Stimulated activated CD4-positive, alpha-beta T cell treated with anti-CD3 and anti-CD28 coated beads, Interleukin-1b, Interleukin-23, amount 100 ng/mL, for 24 hours (primary cell): ENCODE data around the gene BCR.
"Not testable (repeated sequence)": the region's sequence is repeated elsewhere in the genome, so short reads cannot be mapped to it uniquely, and the experiment has no call there.

ENCODE experiments used
- DNase-seq, 4 experiments: peaks; one replicate each; pipeline ENCODE4 v3.0.0-alpha.2; 2020; ENCODE audit warnings: low read depth in 4 of 4, low spot score in 1 of 4

Gene BCR

GRCh38 chr22:23180301-23180892, at the start of gene BCR:
Gene BCR, plus strand, starts transcription at chr22:23180509. Its CDS starts 452 bp downstream, at chr22:23180961.
- peak in 3 of 4 experiments; percentile 35 to 60 (median 43) for DNase-seq

GRCh38 chr22:23130697-23131096, 49.6 kb upstream of the BCR start:
- DNase-seq = no peak

DNA sequence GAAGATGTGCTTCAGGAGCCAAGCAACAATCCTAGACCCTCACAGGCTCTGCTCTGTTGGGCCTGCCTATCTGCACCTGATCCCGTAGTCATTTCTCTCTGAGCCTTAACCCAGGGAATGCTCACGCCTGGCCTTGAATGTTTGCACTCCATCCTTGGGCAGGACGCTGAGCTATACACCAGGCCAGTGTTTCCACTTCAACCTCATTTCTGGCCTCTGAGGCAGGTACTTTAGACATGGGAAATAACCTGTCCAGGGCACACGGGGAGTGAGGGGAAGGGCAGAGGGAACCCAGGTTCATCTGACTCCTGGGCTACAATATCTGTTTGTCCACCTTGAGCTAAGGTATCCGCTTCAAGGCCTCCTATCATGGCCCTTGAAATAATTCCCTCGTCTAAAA, 48.4 kb upstream of the BCR start:
- DNase-seq = no peak

DNA sequence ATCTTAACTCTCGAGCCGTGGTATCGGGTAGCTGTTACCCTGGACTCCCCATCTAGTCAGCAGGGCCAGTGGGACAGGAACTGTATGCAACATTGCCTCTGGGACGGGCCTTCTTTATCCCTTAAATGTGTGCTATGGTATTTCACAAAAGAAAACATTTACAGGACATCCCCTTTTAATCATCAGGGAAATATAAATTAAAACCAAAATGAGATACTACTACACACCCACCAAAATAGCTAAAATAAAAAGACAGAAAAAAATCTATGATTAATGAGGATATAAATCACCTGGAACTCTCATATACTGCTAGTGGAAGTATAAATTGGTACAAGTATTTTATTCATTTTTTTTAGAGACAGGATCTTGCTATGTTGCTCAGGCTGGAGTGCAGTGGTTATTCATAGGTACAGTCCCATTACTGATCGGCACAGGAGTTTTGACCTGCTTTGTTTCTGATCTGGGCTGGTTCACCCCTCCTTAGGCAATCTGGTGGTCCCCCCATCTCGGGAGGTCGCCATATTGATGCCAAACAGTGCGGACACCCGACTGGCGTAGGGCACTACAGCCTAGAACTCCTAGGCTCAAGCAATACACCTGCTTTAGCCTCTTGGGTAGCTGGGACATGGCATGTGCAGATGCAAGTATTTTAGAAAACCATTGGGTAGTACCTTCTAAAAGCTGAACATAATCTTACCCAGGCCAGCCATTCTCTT, 47.8 kb upstream of the BCR start:
- DNase-seq = no peak

- DNase-seq = no peak
Measured at GRCh38 chr22:23133922-23134321, 46.4 kb upstream of the BCR start.

DNA sequence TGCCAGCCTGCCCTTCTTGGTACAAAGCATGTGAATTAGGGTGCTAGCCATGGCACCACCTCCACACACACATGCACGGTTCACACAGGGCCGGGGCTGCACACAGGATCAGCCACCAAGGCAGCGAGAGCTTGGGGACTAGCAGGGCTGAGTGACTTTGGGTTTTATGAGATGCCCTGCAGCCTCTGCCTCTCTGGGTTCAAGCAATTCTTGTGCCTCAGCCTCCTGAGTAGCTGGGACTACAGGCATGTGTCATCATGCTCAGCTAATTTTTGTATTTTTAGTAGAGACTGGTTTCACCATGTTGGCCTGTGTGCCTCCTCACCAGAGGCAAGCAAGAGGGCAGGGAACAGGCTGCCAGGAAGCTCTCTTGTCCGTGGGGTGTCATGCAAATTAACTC, 43.3 kb upstream of the BCR start:
- not testable (repeated sequence) for DNase-seq

DNA sequence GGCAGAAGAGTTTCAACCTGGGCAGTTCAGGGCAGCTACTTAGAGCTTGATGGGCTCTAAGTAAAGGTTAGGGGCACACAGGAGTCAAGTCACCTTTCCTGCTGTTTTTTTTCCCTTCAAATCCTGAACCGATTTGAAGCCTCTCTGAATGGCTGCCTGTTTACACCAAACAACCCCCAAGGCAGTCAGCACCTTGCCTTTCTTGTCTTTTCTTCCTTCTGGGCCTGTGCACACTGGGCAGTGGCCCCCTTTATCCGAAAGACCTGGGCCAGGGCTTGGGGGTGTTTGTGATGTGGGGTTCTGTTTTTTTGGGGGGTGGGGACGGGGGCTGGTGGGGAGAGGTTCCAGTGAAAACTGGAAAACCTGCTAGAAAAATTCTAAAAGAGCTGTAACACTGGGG, 42.8 kb upstream of the BCR start:
- DNase-seq = no peak

- DNase-seq = no peak
Measured at GRCh38 chr22:23137905-23138561, 42.3 kb upstream of the BCR start.

DNA sequence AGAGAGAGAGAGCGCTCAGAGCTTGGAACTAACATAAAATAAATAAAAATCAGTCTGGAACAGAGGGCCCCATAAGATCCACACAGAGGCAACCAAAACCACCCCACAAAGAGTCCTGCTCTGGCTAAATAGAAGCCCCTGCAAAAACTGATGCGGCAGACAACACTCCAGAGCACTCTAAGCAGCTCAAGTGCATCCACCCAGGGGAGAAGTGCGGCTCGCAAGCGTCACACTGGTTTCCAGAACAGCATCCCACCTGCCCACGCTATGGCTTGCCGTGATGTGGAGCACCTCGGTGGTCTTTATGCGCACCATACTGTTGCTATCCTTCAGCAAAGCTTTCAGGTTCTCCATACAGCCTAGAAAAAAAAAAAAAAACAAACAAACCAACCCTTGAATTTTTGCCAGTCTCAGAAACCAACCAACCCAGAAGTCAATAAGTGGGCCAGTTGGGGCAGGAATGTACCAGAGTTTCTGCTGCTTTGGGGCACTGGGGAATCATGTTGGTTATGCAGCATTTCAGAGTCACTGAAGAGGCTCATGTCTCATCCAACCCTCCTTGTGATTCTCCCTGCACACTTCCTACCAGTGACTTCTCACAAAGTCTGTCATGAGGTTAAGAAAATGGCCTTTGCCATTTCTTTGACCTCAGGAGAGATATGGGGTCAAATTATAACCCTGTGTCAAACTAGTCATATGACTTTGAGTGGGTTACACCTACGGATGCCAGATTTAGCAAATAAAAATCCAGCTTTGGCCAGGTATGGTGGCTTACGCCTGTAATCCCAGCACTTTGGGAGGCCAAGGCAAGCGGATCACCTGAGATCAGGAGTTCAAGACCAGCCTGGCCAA, 41.5 kb upstream of the BCR start:
- no peak for DNase-seq

DNA sequence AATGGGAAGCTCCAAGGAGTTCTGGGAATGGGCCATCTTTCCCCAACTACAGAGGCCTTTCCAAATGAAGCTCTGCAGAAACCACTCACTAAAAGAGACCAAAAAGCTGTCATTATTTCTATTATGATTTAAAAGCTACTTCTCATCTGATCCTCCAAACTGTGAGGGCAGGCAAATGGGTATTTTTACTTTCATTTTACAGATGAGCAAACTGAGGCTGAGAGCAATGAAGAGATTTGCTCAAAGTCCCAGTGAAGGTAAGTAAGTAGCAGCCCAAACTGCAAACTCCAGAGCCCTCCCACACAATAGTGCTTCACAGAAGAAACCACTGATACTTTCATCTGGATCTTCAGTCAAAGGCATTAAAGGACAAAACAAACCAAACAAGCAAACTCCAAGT, 39.9 kb upstream of the BCR start:
- DNase-seq = no peak

- no peak for DNase-seq
Measured at GRCh38 chr22:23142546-23143105, 37.7 kb upstream of the BCR start.

DNA sequence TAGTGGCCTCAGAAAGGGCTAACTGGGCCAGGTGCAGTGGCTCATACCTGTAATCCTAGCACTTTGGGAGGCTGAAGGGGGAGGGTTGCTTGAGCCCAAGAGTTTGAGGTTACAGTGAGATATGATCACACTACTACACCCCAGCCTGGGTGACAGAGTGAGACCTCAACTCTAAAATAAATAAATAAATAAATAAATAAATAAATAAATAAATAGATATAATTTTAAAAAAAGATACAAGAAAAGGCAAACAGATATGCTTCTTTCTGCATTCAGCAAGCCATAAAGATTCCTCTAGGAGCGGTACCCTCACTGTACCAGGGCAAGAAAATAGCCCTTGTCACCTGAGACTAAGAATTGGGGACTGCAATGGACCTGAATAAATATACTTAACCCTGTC, 37.2 kb upstream of the BCR start:
- DNase-seq = no peak

- no peak for DNase-seq
Measured at GRCh38 chr22:23144432-23144831, 35.9 kb upstream of the BCR start.

DNA sequence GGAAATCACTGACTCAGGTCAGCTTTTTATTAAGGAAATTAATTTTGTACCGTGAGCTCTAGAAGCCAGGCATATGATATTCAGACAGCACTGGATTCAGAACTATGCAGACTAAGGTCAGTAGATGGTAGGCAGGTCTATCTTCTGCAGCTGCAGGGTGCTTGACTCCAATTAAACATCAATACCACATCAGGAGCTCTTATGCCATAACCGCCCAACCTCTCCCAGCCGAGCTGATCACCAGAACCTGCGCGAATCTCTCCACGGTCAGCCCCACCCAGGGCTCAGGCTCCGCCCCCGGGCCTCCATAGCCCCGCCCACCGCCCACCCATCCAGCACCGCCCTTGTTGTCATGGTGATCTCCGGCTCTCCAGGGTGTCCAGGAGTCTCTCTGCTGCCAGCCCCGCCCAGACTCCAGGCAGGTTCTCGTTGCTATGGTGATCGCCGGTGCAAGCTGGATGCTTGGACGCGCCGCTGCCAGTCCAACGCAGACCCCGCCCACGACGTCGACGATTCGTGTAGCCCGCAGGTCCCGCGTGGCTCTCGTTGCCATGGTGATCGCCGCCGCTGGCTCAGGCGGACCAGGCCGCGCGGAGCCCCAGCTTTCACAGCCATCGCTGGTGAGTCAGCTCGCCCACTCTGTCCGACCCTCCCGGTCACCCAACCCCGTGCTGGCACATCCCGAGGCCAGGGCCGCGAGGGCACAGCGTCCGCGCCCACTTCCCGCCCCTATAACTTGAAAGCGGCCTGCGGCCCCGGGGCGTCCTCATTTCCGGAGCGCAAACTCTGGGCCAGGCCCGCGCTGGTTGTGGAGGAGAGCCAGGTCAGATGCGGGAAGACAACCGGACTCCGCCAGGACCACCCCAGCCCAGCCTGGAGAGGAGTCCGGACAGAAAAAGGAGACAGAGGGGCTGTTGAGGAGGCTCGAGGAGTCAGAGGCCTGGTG, 35.1 kb upstream of the BCR start, which contains the start of gene RAB36:
Gene RAB36, plus strand, starts transcription at position 546 of the 946 bp plus-strand sequence. CDS start 1,140 bp downstream, outside the sequence.
- peak; percentile 56 to 74 (median 74) for DNase-seq

DNA sequence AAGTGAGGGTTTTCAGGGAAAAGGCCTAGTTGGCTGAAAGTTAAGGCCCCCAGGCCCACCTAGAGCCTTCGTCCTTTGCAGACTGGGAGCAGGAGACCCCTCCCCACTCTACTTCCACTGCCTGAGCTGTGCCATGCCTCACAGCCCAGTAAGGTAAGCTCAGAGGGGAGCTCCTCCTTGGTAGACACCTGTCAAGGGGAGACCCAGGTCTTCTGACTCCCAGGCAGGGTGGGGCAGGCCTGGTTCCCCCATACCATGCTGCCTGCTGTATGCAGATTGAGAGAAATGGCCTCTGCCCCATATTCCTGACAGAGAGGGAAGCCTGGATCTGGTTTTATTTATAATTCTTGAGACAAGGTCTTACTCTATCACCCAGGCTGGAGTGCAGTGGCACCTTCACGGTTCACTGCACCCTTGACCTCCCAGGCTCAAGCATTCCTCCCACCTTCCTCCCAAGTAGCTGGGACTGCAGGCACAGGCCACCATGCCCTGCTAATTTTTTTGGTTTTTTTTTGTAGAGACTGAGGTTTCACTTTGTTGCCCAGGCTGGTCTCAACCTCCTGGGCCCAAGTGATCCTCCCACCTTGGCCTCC, 34.3 kb upstream of the BCR start:
- DNase-seq = no peak

- no peak for DNase-seq
Measured at GRCh38 chr22:23146478-23147205, 33.7 kb upstream of the BCR start.

- DNase-seq = no peak
Measured at GRCh38 chr22:23147617-23148387, 32.5 kb upstream of the BCR start.

- no peak for DNase-seq
Measured at GRCh38 chr22:23149743-23150238, 30.5 kb upstream of the BCR start.
